Hindlimb muscle (tissue), 1 donor: Measurements from ENCODE around the gene EPS8L3. TPM values are rescaled to one million over a fixed set of nuclear protein-coding genes. Genes with fewer than 3 reads are reported as not detected.
A peak's percentile ranks its signal among the peaks of the same experiment; 100 is the strongest.
"Not testable (repeated sequence)": the region's sequence is repeated elsewhere in the genome, so short reads cannot be mapped to it uniquely, and the experiment has no call there.

Experiments
- DNase-seq: peaks from one replicate; pipeline ENCODE4 v3.0.0-alpha.2; 2013
- polyA plus RNA-seq: library from polyadenylated mRNA; unstranded; fragments of 120-200 nt; gene quantifications from one replicate; pipeline ENCODE4 v1.2.1, GENCODE V29; 2013; ENCODE audit not compliant: insufficient read length

Gene EPS8L3
- polyA plus RNA-seq, 1 donor: 0.34 TPM

DNA sequence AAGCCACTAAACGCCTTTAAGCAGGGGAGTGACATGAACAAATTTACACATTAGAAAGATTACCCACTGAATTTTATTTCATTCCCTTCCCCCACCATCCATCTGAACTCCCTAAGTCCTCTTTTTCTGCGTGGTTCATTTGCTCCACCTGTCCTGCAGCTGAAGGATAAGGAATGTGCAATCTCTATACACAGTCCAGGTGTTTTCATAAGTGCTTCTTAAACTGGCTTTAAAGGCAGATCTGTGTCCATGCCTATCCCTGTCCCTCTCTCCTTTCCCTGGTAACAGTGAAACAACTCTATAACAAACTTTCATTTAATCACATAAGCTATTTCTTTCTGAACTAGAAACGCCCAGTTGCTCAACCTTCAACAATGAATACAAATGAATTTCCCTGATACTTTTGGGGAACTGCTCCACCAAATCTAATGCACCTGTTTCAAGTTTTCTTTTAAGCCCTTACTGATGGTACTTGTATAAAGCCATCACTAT, 31.3 kb downstream of the EPS8L3 start:
- no peak for DNase-seq

DNA sequence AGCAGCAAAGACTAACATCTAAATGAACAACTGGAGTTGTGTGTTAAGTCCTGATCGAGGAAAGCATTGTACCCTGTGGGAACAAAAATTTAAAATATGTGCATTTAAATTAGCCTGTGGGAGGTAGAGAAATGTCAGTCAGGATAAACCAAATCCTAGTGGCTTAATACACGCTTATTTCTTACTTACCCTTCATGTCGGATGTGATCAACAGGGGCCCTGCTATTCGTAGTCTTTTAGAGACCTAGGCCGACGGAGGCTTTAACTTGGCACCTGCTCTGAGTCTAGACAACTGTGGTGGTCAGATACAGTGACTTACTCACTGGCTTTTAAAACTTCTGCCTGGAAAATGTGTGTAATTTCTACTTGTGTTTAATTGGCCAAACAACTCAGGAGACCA, 33.1 kb downstream of the EPS8L3 start:
- no peak for DNase-seq

DNA sequence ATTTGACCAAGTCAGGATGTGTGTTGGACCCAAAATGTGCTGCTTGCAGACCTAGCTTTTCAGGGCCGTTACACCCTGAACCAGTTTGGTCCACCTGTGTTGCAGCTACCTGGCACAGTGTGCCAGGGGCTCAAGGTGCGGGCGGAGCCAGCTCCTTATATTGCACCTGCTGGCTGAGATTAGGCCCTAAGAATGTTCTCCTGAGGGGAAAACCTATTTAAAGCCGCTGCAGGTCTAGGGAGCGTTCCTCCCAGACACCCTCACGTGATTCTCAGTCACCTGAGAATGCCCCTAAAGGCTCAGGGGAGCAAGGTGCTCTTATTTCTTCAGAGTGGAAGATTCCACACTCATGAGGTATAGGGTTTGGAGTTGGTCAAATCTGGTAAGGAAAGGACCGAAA, 34.9 kb downstream of the EPS8L3 start:
- no peak for DNase-seq

DNA sequence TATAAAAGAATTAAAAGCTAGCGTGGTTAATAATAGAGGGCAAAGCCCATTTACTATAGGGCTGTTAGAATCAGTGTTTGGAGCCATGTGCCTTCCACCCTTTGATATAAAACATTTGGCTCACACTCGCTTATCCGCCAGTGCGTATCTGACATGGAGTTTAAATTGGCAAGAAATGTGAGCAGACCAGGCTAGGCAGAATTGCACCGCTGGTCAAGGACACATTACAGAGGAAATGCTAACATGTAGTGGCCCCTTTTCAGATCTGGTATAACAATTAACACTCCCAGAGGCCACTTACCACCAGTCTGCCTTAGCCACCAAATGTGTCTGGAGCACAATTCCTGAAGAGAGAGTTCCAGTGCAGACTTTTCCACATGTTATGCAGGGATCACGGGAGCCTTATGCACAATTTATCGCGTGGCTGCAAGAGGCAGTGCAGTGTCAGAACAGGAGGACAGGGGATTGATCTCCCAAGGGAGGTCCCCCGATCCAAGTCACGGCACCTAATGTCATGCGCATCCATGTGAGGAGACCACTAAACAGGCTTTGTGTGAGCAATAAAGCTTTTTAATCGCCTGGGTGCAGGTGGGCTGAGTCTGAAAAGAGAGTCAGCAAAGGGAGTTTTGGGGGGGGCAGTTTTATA, 36.9 kb downstream of the EPS8L3 start:
- DNase-seq: no peak

DNA sequence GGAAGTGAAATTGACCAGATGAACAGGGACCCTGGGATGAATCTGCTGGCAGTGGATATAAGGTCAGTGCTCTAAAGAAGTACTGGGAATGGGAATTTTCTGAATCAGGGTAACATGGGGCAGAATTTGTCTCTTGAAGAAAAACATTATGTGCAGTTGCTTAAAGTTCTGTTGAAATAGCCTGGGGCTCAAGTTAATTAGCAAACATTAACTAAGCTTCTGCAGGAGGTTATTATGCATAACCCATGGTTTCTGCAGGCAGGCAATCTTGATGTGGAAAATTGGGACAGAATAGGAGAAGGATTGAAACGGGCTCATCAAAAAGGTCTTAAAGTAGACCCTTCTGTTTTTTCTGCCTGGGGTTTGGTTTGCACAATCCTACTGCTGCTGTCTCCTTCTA, 37.7 kb downstream of the EPS8L3 start:
- DNase-seq: no peak

DNA sequence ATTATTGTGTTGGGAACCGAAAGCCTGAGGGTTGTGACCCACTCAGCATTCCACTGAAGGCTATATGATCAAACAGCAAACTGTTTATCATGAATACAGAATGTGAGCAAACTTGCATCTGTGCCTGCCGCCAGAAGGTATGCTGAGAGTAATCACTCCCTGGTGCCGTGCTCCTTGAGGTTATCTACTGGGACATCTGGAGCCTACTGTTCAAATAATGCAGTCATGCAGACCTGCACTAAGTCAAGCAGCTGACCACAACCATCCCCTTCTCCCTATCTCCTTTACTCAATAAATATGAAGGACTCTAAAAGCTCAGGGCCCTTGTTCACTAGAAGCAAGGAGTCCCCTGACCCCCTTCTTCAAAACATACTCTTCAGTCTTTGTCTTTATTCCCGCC, 38.2 kb downstream of the EPS8L3 start:
- no peak for DNase-seq

DNA sequence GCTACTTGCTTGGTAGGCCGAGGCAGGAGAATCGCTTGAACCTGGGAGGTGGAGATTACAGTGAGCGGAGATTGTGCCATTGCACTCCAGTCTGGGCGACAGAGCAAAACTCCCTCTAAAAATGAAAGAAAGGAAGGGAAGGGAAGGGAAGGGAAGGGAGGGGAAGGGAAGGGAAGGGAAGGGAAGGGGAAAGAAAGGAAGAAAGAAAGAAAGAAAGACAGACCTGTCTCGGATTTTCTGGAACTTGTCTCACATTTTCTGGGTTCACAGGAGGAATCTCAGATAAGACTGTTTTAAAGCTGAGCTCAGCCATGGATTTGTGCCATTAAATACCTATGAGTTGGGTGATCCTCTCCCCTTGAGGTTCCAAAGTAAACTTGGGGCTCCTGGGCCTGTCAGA, 38.8 kb downstream of the EPS8L3 start:
- no peak for DNase-seq

DNA sequence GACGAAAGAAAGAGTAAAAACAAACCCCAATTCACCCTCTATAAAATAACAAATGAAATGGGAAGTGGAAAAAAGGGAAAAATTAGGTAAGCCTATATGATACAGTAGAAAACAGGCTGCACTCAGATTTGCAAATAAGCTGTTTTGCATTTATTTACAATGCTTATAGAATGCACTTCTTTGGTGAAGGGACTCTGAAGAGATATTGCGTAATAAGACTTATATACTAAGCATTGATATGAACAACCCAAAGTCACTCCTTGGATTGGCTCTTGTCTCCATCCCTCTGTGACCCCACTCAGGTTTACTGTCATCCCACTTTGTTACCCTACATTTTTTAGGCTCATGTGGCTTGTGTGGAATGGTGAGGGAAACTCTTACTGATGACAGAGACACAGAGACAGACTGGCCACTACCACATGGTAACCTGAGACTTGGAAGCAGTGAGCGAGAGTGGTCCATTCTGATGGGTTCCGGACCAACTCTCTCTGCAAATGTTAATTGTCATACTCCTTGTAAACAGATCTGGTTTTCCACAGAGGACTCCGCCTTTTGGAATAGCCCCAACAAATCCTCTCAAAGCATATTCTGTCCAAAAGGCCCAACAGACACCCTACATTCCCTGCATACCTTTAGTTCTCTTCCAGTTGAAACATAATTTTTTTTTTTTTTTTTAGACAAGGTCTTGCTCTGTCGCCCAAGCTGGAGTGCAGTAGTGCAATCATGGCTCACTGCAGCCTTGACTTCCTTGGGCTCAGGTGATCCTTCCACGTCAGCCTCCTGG, 40.6 kb downstream of the EPS8L3 start:
- DNase-seq: no peak

DNA sequence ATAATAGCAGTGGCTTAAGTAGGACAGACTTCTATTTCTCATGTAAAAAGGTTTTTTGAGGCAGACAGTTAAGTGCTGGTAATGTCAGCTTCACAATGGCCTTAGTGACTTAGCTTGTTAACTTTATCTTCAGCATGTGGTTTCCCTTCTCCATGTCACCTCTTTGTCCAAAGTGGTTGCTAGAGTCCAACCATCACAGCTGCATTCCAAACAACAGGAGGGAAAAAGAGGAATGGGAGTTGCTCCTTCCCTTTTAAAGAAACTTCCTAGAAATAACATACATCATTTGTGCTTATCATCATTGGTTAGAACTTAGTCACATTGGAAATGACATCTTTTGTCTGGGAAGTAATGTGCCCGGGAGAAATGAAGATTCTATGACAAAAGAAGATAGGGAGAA, 41.8 kb downstream of the EPS8L3 start:
- no peak for DNase-seq

DNA sequence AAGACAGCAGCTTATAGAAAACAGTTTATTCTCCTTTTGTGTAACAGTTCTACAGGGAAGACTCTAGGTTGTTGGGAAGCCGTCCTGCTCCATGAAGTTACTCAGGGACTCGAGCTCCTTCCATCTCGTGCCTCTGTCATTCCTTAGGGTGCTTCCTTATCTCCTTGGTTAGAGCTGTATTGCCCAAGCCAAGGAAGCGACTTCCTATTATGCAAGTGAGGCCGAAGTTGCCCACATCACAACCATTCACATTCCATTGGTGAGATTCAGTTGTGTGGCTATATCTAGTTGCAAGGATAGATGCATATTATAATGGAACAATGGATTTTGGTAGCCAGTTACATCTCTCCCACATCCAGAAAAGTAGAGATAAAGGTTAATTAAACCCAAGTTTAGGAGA, 42.7 kb downstream of the EPS8L3 start:
- DNase-seq: no peak

DNA sequence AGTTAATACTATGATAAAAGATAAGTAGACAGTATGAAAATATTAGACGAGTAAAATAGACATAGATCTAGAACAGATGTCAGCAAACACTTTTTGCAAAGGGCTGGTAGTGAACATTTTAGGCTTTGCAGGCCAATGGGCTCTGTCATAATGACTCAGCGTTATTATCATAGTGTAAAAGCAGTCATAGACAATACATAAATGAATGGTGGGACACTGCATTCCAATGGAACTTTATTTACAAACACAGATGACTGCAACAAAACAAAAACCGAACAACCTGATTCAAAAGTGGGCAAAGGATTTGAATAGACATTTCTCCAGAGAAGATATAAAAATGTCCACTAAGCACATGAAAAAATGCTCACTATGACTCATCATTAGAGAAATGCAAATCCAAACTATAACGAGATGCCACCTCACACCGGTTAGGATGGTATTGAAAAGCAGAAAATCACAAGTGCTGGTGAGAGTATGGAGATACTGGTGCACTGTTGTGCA, 44.3 kb downstream of the EPS8L3 start:
- no peak for DNase-seq

DNA sequence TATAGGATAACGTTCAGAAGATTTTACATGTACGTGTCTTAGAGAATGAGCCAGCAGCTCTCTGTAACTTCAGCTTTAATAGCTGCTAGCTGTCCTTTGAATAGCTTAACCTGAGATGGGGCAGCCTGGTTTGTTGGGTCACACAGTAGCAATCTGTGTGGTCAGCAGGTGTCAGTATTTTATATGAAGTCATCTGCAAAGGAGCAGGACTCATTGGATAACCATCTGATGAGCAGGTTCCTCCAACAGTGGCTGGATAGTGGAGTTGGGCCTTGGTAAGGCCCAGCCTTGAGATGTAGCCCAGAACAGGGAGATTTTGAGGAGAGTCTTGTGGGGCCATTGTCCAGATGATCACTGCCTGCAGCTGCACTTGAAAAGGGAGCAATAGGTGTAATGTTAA, 45.2 kb downstream of the EPS8L3 start:
- DNase-seq: no peak

DNA sequence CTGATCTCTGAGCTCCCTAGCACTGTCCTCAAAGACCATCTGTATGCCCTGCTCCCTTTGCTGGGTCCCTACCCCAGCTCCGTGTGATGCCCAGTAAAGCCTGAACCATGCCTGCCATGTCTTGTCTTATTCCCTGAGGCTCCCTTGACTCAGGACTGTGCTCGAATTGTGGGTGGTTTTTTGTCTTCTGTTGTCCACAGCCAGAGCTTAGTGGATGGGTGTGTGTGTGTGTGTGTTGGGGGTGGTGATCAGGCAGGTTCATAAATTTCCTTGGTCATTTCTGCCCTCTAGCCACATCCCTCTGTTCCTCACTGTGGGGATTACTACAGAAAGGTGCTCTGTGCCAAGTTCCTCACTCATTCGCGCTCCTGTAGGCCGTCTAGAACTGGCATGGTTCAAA, 46.0 kb downstream of the EPS8L3 start:
- DNase-seq: no peak

DNA sequence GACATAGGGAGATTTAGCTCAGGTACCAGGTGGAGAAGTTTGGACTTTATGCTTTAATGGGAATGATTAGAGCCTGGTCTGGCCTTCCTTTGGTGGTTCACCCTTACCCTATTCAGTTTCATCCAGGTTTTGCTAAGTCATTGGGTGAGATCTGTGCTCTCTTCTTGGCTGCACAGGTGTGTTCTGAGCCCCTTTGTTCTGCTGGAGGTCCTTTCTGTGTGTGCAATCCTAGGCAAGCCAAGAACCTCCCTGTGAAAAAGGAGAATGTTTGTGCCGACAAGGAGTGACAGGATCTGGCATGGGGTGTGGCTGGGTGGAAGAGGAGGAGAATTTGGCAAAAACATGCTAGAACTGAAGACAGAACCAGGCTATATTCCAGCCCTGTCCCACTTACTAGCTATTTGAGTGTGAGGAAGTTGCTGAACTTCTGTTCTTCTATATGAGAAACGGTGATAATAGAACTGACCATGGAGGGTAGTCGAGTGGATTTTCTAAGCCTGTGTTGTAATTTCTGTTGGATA, 47.1 kb downstream of the EPS8L3 start:
- DNase-seq: no peak

DNA sequence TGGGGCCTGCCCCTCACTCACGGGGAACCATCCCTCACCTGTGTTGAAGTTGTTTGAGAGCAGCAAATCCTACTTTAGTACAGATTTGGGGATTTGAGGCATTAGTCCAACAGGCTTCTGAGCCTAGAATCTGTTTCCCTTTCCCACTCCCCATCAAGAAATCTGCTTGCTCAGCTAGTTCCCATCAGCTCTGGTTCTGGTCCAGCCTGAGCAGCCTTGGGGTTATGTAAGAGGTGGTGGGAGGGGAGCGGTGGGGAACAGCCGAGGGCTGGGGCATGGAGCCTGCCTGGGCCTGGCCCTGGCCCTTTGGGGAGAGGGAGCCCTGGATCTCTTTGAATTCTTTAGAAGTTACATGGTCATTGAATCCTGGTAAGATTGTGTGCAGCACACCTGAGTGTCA, 47.6 kb downstream of the EPS8L3 start:
- no peak for DNase-seq

DNA sequence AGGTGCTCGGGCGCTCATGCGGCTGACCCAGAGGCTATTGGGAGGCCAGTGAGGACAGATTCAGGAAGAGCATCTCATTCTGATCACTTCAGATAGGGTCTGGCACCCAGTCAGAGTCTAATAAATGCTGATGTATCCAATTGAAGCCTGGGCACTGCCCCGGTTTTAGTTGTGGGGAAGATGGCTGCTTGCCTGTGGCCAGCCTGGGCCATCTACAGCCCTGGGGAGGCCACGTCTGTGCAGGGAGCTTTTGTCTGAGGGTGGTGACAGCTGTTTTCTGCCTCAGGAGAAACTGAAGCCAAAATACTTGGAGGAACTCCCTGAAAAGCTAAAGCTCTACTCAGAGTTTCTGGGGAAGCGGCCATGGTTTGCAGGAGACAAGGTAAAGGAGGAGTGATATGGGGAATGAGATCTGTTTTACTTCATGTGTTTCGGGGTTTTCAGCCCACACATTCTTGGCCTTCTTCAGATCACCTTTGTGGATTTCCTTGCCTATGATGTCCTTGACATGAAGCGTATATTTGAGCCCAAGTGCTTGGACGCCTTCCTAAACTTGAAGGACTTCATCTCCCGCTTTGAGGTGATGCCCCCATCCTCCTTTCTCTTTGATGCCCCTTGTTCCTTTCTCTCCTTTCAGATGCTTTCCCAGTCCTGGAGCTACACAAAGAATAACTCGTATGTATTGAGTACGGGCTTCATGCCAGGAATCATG, 48.9 kb downstream of the EPS8L3 start:
- DNase-seq: no peak

DNA sequence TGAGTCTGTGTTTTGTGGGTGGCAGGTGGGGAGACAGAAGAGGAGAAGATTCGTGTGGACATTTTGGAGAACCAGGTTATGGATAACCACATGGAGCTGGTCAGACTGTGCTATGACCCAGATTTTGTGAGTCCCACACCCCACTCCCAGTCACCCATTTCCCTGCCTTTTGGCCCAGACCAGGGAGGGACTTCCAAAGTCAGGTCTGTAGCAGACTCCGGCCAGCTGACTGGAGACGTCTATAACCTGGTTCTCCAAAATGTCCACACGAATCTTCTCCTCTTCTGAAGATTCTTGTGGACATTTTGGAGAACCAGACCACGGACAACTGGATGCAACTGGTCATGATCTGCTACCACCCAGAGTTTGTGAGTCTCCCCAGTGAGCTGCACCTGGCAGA, 50.1 kb downstream of the EPS8L3 start:
- no peak for DNase-seq

DNA sequence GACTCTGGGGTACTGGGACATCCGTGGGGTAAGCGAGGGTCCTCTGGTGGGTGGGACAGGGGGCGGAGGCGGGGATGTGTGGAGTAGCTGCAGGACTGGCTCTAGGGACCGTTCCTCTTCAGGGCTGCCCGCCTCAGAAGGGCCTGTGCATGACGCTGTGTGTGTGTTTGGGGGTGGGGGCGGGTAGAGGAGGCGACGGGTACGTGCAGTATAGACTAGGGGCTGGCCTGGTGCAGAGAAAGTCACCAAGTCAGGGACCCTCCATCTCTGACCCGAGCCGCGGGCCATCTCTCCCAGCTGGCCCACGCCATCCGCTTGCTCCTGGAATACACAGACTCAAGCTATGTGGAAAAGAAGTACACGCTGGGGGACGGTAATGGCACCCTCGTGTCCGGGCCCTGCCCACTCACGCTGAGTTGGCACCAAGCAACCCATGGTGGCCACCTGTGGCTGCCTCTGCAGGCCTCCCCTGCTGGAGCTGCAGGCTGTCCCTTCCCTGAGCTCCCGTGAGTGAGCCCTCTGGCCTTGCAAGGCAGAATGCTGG, 51.3 kb downstream of the EPS8L3 start:
- no peak for DNase-seq

DNA sequence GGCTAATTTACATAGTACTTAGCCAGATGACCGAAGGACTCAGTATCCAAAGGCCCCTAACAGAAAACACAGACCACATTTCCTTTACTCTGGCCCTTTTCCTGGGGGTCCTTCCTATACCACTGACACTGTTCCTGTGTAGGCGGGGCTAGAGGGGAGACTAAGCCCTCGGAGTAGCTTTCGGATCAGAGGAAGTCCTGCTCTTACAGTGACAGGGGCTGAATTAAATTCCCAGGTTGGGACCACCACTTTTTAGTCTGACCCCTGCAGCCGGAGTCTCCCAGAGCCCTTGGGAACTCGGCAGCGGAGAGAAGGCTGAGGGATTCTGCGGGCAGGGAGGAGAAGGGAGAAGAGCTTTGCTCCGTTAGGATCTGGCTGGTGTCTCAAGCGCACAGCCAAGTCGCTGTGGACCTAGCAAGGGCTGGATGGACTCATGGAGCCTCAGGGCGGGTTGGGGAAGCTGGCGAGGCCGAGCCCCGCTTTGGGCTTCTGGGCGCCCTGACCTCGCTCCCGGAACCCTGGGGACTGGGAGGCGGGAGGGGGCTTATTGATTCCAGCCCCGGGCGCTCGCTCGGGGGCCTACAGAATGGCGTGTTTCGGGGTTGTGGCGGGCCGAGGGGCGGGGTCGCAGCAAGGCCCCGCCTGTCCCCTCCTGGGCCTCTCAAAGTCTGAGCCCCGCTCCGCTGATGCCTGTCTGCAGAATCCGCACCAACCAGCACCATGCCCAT, 52.0 kb downstream of the EPS8L3 start, which contains the start of gene GSTM5:
GSTM5 (plus strand) TSS at position 659 of the 728 bp plus-strand sequence; CDS start at position 721, 62 bp downstream.
- peak; percentile 53 for DNase-seq

DNA sequence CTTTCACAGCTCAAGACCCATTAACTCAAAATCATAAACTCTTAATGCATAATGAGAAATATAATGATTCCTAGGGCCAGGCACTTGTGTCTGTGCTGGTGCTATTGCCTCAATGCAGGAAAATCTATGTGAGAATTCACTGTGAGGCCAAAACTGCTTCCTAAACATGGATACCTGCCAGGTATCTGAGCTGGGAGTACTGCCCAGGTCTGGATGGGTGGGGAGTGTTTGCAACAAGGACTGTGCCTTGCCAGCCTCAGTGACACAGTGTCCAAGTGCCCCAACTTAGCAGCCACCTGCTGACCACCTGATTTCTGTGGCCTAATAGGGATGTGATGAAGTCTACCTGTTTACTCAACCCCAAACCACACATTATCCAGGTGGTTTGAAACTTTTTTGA, 53.9 kb downstream of the EPS8L3 start:
- not testable (repeated sequence) for DNase-seq

DNA sequence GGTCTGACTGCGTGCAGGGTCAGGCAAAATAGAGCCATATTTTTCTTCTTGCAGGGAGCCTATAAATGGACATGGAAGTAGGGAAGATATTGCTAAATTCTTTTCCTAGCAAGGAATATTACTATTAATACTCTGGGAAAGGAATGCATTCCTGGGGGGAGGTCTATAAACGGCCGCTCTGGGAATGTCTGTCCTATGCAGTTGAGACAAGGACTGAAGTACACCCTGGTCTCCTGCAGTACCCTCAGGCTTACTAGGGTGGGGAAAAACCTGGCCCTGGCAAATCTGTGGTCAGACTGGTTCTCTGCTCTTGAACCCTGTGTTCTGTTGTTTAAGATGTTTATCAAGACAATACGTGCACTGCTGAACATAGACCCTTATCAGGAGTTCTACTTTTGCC, 54.8 kb downstream of the EPS8L3 start:
- not testable (repeated sequence) for DNase-seq

DNA sequence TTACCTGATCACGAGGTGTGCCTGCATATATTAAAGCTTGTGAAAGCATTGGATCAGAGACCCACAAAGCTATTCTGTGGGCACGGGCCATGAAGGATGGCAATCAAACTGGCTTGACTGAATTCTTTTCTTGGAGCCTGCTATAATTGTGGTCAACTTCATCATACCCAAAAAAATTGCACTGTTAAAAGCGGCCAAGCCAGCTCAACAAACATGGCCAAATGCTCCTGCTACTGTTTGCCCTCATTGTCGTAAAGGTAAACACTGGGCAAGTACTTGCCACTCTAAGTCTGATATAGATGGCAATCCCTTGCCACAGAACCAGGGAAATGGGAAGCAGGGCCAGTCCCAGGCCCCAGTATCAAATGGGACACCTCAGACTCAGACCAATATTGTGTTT, 58.3 kb downstream of the EPS8L3 start:
- DNase-seq: no peak
